Neural cell (in vitro differentiated cells): Measurements from ENCODE around the gene PITPNB. TPM values are rescaled to one million over a fixed set of nuclear protein-coding genes. Genes with fewer than 3 reads are reported as not detected.

Experiments
- H2AFZ ChIP-seq: fragments of 200-600, 300-800 bp; sonication (generic), shearing (Covaris generic); 2 replicates; pipeline ENCODE4 v1.6.0; 2014; ENCODE audit warnings: low read depth, mild to moderate bottlenecking, antibody characterized with exemption, low read length, moderate library complexity
- H3F3A ChIP-seq: fragments of 200-600 bp; shearing (Covaris generic); 2 replicates; pipeline ENCODE4 v1.6.1; 2016; ENCODE audit warnings: mild to moderate bottlenecking, moderate library complexity, mixed read lengths, antibody characterized with exemption, low read length; ENCODE audit not compliant: insufficient read depth, poor library complexity, severe bottlenecking
- H3K27ac ChIP-seq: fragments of 200-600, 300-800 bp; sonication (generic), shearing (Covaris generic); 2 replicates; pipeline ENCODE4 v1.5.1; 2014; ENCODE audit warnings: mild to moderate bottlenecking, low read length, moderate library complexity
- H3K27me3 ChIP-seq: fragments of 300-800, 200-600 bp; sonication (generic), shearing (Covaris generic); 2 replicates; pipeline ENCODE4 v1.6.0; 2014; ENCODE audit warnings: mild to moderate bottlenecking, low read depth, low read length, moderate library complexity; ENCODE audit not compliant: insufficient read depth
- H3K36me3 ChIP-seq: fragments of 300-800, 200-600 bp; sonication (generic), shearing (Covaris generic); 2 replicates; pipeline ENCODE4 v1.5.1; 2014; ENCODE audit warnings: mild to moderate bottlenecking, antibody characterized with exemption, low read length, moderate library complexity; ENCODE audit not compliant: insufficient read depth
- H3K4me2 ChIP-seq: fragments of 300-800, 200-600 bp; sonication (generic), shearing (Covaris generic); 2 replicates; pipeline ENCODE4 v1.6.0; 2014; ENCODE audit warnings: mild to moderate bottlenecking, low read length
- H3K4me3 ChIP-seq: fragments of 300-800, 200-600 bp; sonication (generic), shearing (Covaris generic); 2 replicates; pipeline ENCODE4 v1.5.1; 2014; ENCODE audit warnings: mild to moderate bottlenecking, low read length, moderate library complexity
- H3K79me2 ChIP-seq: fragments of 200-600 bp; shearing (Covaris generic); replicated peaks from 2 replicates; pipeline ENCODE4 v1.6.0; 2014; ENCODE audit warnings: mild to moderate bottlenecking, low read length, moderate library complexity; ENCODE audit not compliant: insufficient read depth
- H3K9ac ChIP-seq: fragments of 300-800, 200-600 bp; sonication (generic), shearing (Covaris generic); 2 replicates; pipeline ENCODE4 v1.6.1; 2016; ENCODE audit warnings: mild to moderate bottlenecking, low read length, mixed read lengths
- H3K9me2 ChIP-seq: fragments of 200-600 bp; shearing (Covaris generic); 2 replicates; pipeline ENCODE4 v1.6.1; 2016; ENCODE audit warnings: mild to moderate bottlenecking, low read length, mixed read lengths; ENCODE audit not compliant: insufficient read depth
- H3K9me3 ChIP-seq: fragments of 200-600, 300-800 bp; sonication (generic), shearing (Covaris generic); 2 replicates; pipeline ENCODE4 v1.6.1; 2016; ENCODE audit warnings: mild to moderate bottlenecking, mixed run types, low read length, moderate library complexity, mixed read lengths
- H4K20me1 ChIP-seq: fragments of 200-600 bp; shearing (Covaris generic); 2 replicates; pipeline ENCODE4 v1.6.1; 2016; ENCODE audit warnings: mild to moderate bottlenecking, mixed run types; ENCODE audit not compliant: insufficient read depth
- EP300 ChIP-seq: fragments of 450-650 bp; conservative IDR thresholded peaks from 2 replicates; pipeline ENCODE4 v1.6.1; 2014; ENCODE audit warnings: antibody characterized with exemption, mild to moderate bottlenecking, moderate library complexity; ENCODE audit not compliant: poor library complexity, severe bottlenecking
- EZH2 ChIP-seq: fragments of 200-600, 300-800 bp; shearing (Covaris generic), sonication (generic); IDR thresholded peaks from 2 replicates; pipeline ENCODE4 v1.6.1; 2014; ENCODE audit warnings: antibody characterized with exemption, low read length, borderline replicate concordance, mild to moderate bottlenecking; ENCODE audit not compliant: insufficient read depth, poor library complexity, severe bottlenecking
- MXI1 ChIP-seq: fragments of 450-650 bp; conservative IDR thresholded peaks from 2 replicates; pipeline ENCODE4 v1.6.1; 2014; ENCODE audit warnings: antibody characterized with exemption, mild to moderate bottlenecking; ENCODE audit not compliant: poor library complexity, severe bottlenecking
- POLR2AphosphoS5 ChIP-seq: IDR thresholded peaks from 2 replicates; pipeline ENCODE4 v1.6.1; 2012
- RAD21 ChIP-seq: fragments of 450-650 bp; conservative IDR thresholded peaks from 2 replicates; pipeline ENCODE4 v1.6.1; 2014; ENCODE audit warnings: antibody characterized with exemption, mild to moderate bottlenecking, moderate library complexity
- SMC3 ChIP-seq: fragments of 450-650 bp; conservative IDR thresholded peaks from 2 replicates; pipeline ENCODE4 v1.6.1; 2014; ENCODE audit warnings: antibody characterized with exemption, mild to moderate bottlenecking, moderate library complexity; ENCODE audit not compliant: poor library complexity
- TAF1 ChIP-seq: IDR thresholded peaks from 2 replicates; pipeline ENCODE4 v1.6.1; 2012; ENCODE audit warnings: low read depth
- polyA plus RNA-seq: library from polyadenylated mRNA; depleted of rRNA; stranded (reverse); fragments of >200 nt; gene quantifications from 2 replicates; pipeline ENCODE4 v1.2.3, GENCODE V29; 2014
- TF ChIP-seq, protein P1 (sequence below): fragments of 450-650 bp; IDR thresholded peaks from 2 replicates; pipeline ENCODE4 v1.5.1; 2014; ENCODE audit warnings: antibody characterized with exemption, mild to moderate bottlenecking, moderate library complexity; ENCODE audit not compliant: poor library complexity, severe bottlenecking
- TF ChIP-seq, protein P2 (sequence below): IDR thresholded peaks from 2 replicates; pipeline ENCODE4 v1.6.1; 2012; ENCODE audit warnings: borderline replicate concordance

PITPNB gene
- polyA plus RNA-seq, 1 donor from 2014 or later = 44.8 TPM

DNA sequence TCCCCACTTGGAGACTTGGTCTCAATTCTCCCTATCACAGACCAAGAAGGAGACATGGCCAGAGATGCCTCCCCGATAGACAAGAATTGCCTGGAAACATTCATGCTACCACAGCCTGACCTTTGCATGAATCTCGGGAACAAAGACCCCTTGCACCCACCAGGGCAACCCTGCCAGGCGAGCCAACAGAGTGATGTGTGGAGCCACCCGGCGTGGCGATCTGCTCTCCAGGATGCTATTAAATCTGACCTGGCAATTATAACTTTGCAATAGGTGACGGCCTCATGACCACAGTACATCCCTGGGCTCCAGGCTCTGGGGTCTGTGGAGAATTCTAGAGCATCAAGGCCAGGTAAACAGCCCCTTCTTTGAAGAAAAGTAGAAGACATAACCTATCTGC, 86.5 kb downstream of the PITPNB start:
- Histone ChIP-seq H4K20me1 (no peaks in the 10 kb centered on the region), H3K9ac (no peak overlapping the region), H3K4me2 (no peak overlapping the region), H3K4me3 (no peak overlapping the region), H3K9me3 (no peaks in the 10 kb centered on the region), H3K36me3 (no peaks in the 10 kb centered on the region), H3F3A (no peaks in the 10 kb centered on the region), H3K79me2 (no peaks in the 10 kb centered on the region), H3K9me2 (no peaks in the 10 kb centered on the region), H2AFZ (no peak overlapping the region), H3K27ac (no peak overlapping the region), H3K27me3 (no peaks in the 10 kb centered on the region)
- TF ChIP-seq RAD21 = no peak
- TF ChIP-seq EP300 = no peak
- TF ChIP-seq, protein P1, sequence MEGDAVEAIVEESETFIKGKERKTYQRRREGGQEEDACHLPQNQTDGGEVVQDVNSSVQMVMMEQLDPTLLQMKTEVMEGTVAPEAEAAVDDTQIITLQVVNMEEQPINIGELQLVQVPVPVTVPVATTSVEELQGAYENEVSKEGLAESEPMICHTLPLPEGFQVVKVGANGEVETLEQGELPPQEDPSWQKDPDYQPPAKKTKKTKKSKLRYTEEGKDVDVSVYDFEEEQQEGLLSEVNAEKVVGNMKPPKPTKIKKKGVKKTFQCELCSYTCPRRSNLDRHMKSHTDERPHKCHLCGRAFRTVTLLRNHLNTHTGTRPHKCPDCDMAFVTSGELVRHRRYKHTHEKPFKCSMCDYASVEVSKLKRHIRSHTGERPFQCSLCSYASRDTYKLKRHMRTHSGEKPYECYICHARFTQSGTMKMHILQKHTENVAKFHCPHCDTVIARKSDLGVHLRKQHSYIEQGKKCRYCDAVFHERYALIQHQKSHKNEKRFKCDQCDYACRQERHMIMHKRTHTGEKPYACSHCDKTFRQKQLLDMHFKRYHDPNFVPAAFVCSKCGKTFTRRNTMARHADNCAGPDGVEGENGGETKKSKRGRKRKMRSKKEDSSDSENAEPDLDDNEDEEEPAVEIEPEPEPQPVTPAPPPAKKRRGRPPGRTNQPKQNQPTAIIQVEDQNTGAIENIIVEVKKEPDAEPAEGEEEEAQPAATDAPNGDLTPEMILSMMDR = no peak
- no peak for TF ChIP-seq MXI1
- no peak for TF ChIP-seq TAF1
- TF ChIP-seq EZH2 = no peak
- no peak for TF ChIP-seq POLR2AphosphoS5
- TF ChIP-seq SMC3 = no peak
- TF ChIP-seq, protein P2, sequence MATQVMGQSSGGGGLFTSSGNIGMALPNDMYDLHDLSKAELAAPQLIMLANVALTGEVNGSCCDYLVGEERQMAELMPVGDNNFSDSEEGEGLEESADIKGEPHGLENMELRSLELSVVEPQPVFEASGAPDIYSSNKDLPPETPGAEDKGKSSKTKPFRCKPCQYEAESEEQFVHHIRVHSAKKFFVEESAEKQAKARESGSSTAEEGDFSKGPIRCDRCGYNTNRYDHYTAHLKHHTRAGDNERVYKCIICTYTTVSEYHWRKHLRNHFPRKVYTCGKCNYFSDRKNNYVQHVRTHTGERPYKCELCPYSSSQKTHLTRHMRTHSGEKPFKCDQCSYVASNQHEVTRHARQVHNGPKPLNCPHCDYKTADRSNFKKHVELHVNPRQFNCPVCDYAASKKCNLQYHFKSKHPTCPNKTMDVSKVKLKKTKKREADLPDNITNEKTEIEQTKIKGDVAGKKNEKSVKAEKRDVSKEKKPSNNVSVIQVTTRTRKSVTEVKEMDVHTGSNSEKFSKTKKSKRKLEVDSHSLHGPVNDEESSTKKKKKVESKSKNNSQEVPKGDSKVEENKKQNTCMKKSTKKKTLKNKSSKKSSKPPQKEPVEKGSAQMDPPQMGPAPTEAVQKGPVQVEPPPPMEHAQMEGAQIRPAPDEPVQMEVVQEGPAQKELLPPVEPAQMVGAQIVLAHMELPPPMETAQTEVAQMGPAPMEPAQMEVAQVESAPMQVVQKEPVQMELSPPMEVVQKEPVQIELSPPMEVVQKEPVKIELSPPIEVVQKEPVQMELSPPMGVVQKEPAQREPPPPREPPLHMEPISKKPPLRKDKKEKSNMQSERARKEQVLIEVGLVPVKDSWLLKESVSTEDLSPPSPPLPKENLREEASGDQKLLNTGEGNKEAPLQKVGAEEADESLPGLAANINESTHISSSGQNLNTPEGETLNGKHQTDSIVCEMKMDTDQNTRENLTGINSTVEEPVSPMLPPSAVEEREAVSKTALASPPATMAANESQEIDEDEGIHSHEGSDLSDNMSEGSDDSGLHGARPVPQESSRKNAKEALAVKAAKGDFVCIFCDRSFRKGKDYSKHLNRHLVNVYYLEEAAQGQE = no peak

DNA sequence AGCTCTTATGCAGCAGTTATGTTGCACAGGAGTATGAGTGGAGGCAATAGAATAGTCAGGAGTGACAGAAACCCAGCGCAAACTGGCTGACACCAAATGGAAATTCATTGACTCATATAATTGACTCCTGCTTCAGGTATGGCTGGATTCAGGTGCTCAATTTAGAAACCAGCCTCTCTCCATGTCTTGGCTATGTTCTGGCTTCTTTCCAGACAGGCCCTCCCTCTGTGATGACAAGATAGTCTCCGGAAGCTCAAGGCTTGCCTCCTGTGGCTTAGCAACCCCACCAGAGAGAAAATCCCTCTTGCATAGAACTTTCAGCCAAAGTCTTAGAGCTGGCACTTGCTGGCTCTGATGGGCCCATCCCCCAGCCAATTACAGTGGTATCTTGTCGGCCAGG, 89.4 kb downstream of the PITPNB start:
- Histone ChIP-seq H3K27ac (no peak overlapping the region), H3K9me2 (no peaks in the 10 kb centered on the region), H3F3A (no peaks in the 10 kb centered on the region), H4K20me1 (no peaks in the 10 kb centered on the region), H2AFZ (no peak overlapping the region), H3K79me2 (no peaks in the 10 kb centered on the region), H3K27me3 (no peaks in the 10 kb centered on the region), H3K36me3 (no peaks in the 10 kb centered on the region), H3K4me2 (no peak overlapping the region), H3K9ac (no peak overlapping the region), H3K9me3 (no peaks in the 10 kb centered on the region), H3K4me3 (no peak overlapping the region)
- TF ChIP-seq SMC3 (no peak), MXI1 (no peak), POLR2AphosphoS5 (no peak), RAD21 (no peak), TAF1 (no peak), EZH2 (no peak)
- TF ChIP-seq, protein P2 = no peak
